ENCODE data around the gene SNRPD1. TPM values are rescaled to one million over a fixed set of nuclear protein-coding genes. Genes with fewer than 3 reads are reported as not detected.

SNRPD1 gene
- total and polyA plus RNA-seq, 9 of the 15 experiments (the other 6 are each of a cell fraction or from before 2014, with no cell fraction given) = 186 to 1,063 (median 313) TPM

DNA sequence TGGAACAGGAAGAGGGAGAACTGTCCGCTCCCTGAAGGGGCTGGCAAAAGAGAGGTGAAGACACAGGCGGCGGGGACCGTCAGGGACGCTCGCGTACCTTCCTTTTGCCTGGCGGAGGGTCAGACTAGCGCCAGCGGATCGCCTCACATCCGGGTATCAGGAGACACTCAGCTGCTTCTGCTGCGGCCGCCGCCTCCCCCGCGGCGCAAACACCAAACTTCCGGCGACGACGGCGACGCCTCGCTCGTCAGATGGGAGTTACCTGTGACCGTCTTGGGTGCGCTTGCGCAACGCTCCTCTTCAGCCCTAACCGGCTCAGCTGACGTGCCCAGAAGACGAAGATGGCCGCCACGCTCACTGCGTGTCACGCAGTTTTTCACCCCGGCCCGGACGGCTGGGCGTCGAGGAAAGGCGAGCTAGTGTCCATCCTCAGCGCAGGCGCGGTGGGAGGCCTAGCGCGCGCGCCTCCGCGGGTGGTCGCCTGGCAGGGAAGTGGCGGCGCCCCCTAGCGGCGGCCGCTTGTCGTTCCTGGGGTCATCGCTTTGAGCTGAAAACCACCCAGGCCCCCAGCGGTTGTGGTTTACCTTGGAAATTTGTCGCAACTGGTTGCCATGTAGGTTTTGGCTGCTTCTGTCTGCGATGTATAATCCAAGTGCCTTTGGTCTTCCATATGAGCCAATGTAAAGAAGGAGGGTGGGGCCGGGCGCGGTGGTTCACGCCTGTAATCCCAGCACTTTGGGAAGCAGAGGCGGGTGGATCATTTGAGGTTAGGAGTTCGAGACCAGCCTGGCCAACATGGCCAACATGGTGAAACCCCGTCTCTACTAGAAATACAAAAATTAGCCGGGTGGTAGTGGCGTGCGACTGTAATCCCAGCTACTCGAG is 11.3 kb upstream of the SNRPD1 start, which contains the start of gene ESCO1 (continued):
- TF ChIP-seq PPARD (CRISPR knock-in tag; IDR thresholded peaks at IDR 0.05) (no peak), ZNF699 (CRISPR knock-in tag; IDR thresholded peaks at IDR 0.05; ENCODE audit: insufficient replicate concordance) (no peak), POU5F1 (IDR thresholded peaks at IDR 0.05; ENCODE audit: borderline replicate concordance, low read depth, low read length, partially characterized antibody) (no peak), JUNB (CRISPR knock-in tag; conservative IDR thresholded peaks at IDR 0.05) (no peak), ZNF740 (CRISPR knock-in tag; IDR thresholded peaks at IDR 0.05) (no peak), ZNF740 (tag; IDR thresholded peaks at IDR 0.05) (no peak), ZNF436 (CRISPR knock-in tag; IDR thresholded peaks at IDR 0.05) (no peak), DMBX1 (CRISPR knock-in tag; IDR thresholded peaks at IDR 0.05; ENCODE audit: borderline replicate concordance) (no peak), BCOR (IDR thresholded peaks at IDR 0.05) (peak; percentile 67), C11orf30 (IDR thresholded peaks at IDR 0.05; ENCODE audit: low read depth) (peak; percentile 57), JUND (IDR thresholded peaks at IDR 0.05; ENCODE audit: borderline replicate concordance, low read depth, low read length) (peak; percentile 61; the same call in 1 of the 2 replicates), JUND (tag; IDR thresholded peaks at IDR 0.05; ENCODE audit: borderline replicate concordance, low read depth, low read length) (peak; percentile 52; the same call in 1 of the 3 replicates), XRCC3 (IDR thresholded peaks at IDR 0.05) (no peak), POLR2H (tag; IDR thresholded peaks at IDR 0.05; ENCODE audit: low read depth) (peak; percentile 82), ZNF431 (CRISPR knock-in tag; IDR thresholded peaks at IDR 0.05) (peak; percentile 73), ATF4 (CRISPR knock-in tag; IDR thresholded peaks at IDR 0.05) (peak; percentile 12; the same call in 1 of the 2 replicates), PML (IDR thresholded peaks at IDR 0.05; ENCODE audit: low read length) (peak; percentile 59), FOXP4 (CRISPR knock-in tag; IDR thresholded peaks at IDR 0.05; ENCODE audit: borderline replicate concordance) (no peak; the same call in 1 of the 2 replicates), TRIM24 (IDR thresholded peaks at IDR 0.05) (peak in 1 of 2 experiments; percentile 89; a peak in 2 of 4 replicates), ZNF347 (CRISPR knock-in tag; IDR thresholded peaks at IDR 0.05; ENCODE audit: low read depth) (no peak), EP300 (IDR thresholded peaks at IDR 0.05; ENCODE audit: low read length) (no peak; the same call in 1 of the 2 replicates), MYNN (IDR thresholded peaks at IDR 0.05) (peak; percentile 11; the same call in 1 of the 2 replicates), MYNN (CRISPR knock-in tag; IDR thresholded peaks at IDR 0.05) (no peak)
- TF ChIP-seq, protein P1, sequence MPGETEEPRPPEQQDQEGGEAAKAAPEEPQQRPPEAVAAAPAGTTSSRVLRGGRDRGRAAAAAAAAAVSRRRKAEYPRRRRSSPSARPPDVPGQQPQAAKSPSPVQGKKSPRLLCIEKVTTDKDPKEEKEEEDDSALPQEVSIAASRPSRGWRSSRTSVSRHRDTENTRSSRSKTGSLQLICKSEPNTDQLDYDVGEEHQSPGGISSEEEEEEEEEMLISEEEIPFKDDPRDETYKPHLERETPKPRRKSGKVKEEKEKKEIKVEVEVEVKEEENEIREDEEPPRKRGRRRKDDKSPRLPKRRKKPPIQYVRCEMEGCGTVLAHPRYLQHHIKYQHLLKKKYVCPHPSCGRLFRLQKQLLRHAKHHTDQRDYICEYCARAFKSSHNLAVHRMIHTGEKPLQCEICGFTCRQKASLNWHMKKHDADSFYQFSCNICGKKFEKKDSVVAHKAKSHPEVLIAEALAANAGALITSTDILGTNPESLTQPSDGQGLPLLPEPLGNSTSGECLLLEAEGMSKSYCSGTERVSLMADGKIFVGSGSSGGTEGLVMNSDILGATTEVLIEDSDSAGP (CRISPR knock-in tag; IDR thresholded peaks at IDR 0.05) = no peak

Measured in K562 (cell line).